COLO668 (cell line): ENCODE data around the gene COL1A2.

Experiments used
- DNase-seq: peaks from one replicate; lab custom pipeline; 2025; ENCODE audit not compliant: unreplicated experiment; lab: John Stamatoyannopoulos, UW

The COL1A2 gene

GRCh38 chr7:94409200-94409948 lies 14.7 kb downstream of the COL1A2 start:
- DNase-seq = no peak

GRCh38 chr7:94410413-94411187 lies 15.9 kb downstream of the COL1A2 start:
- no peak for DNase-seq

- DNase-seq = no peak
Measured at GRCh38 chr7:94411188-94411466, 16.4 kb downstream of the COL1A2 start.

GRCh38 chr7:94412762-94413322 lies 18.1 kb downstream of the COL1A2 start:
- no peak for DNase-seq

GRCh38 chr7:94414481-94414880 lies 19.8 kb downstream of the COL1A2 start:
- no peak for DNase-seq

GRCh38 chr7:94414980-94415379 lies 20.3 kb downstream of the COL1A2 start:
- no peak for DNase-seq

- DNase-seq = no peak
Measured at GRCh38 chr7:94417306-94417705, 22.6 kb downstream of the COL1A2 start.

GRCh38 chr7:94417901-94418300 lies 23.2 kb downstream of the COL1A2 start:
- no peak for DNase-seq

- DNase-seq = no peak
Measured at GRCh38 chr7:94418851-94419250, 24.2 kb downstream of the COL1A2 start.

GRCh38 chr7:94420328-94420727 lies 25.6 kb downstream of the COL1A2 start:
- no peak for DNase-seq

GRCh38 chr7:94421681-94422080 lies 27.0 kb downstream of the COL1A2 start:
- no peak for DNase-seq

GRCh38 chr7:94422136-94422535 lies 27.4 kb downstream of the COL1A2 start:
- DNase-seq = no peak

- DNase-seq = no peak
Measured at GRCh38 chr7:94422827-94423460, 28.2 kb downstream of the COL1A2 start.

GRCh38 chr7:94423863-94424735 lies 29.4 kb downstream of the COL1A2 start:
- DNase-seq = no peak

GRCh38 chr7:94425546-94425945 lies 30.9 kb downstream of the COL1A2 start:
- DNase-seq = no peak

- no peak for DNase-seq
Measured at GRCh38 chr7:94426980-94427875, 32.5 kb downstream of the COL1A2 start.

GRCh38 chr7:94429153-94429552 lies 34.5 kb downstream of the COL1A2 start:
- no peak for DNase-seq

GRCh38 chr7:94431176-94431575 lies 36.5 kb downstream of the COL1A2 start:
- no peak for DNase-seq

- DNase-seq = no peak
Measured at GRCh38 chr7:94431619-94432280, 37.1 kb downstream of the COL1A2 start.
